A549 (cell line): ENCODE measurements around the gene ZNF774. TPM values are rescaled to one million over a fixed set of nuclear protein-coding genes. Genes with fewer than 3 reads are reported as not detected.
A peak's percentile ranks its signal among the peaks of the same experiment; 100 is the strongest.

ENCODE experiments used
- ATAC-seq, 2 experiments: fragments of 200-7000 bp in 1 of 2; fragments of >200 bp in 1 of 2; cut with Nextera tagmentation in 1 of 2; cut with Tn5 transposase in 1 of 2; 3 replicates each; pipeline versions ENCODE4 v1.8.0 to v1.9.1; 2018 to 2020; ENCODE audit warnings: mild to moderate bottlenecking in 1 of 2, moderate library complexity in 1 of 2
- CTCF ChIA-PET: fragments of 300-600 bp; sonication (Branson Sonifier 250); formaldehyde crosslinking; extraction: SDS; loops from one replicate; lab custom pipeline; 2021; ENCODE audit warnings: antibody characterized with exemption, inconsistent platforms; lab: Yijun Ruan, JAX
- POLR2A ChIA-PET: fragments of 350-600 bp; formaldehyde crosslinking; extraction: SDS; loops from one replicate; lab custom pipeline; 2021; ENCODE audit warnings: antibody characterized with exemption, inconsistent platforms; lab: Yijun Ruan, JAX
- DNase-seq, 2 experiments: peaks; one replicate each; pipeline versions ENCODE4 v3.0.0 to v3.0.0-alpha.2; 2011 to 2016; ENCODE audit warnings: low read depth in 1 of 2, low spot score in 1 of 2
- FAIRE-seq: peaks from 2 replicates; lab custom pipeline; 2011; peaks lifted over from hg19 to GRCh38; lab: Jason Lieb, UNC
- H3K27ac ChIP-seq, 2 experiments: fragments of >200 bp; sonication (Bioruptor Twin); formaldehyde crosslinking; 3 replicates each; pipeline ENCODE4 v1.5.1; 2016 to 2017
- H3K4me1 ChIP-seq: fragments of >200 bp; sonication (Bioruptor Twin); formaldehyde crosslinking; 3 replicates; pipeline ENCODE4 v1.6.1; 2016
- H3K4me2 ChIP-seq: fragments of >200 bp; sonication (Bioruptor Twin); formaldehyde crosslinking; 3 replicates; pipeline ENCODE4 v1.6.1; 2016
- H3K4me3 ChIP-seq: fragments of >200 bp; sonication (Bioruptor Twin); formaldehyde crosslinking; 3 replicates; pipeline ENCODE4 v1.5.1; 2016
- H3K9me3 ChIP-seq: fragments of >200 bp; sonication (Bioruptor Twin); formaldehyde crosslinking; 3 replicates; pipeline ENCODE4 v1.6.1; 2016
- BHLHE40 ChIP-seq: IDR thresholded peaks from 2 replicates; pipeline ENCODE4 v1.6.1; 2012; ENCODE audit warnings: low read depth, low read length, inconsistent platforms
- CBX8 ChIP-seq: fragments of 200-600 bp; sonication (generic); IDR thresholded peaks from 2 replicates; pipeline ENCODE4 v1.6.1; 2016
- CHD2 ChIP-seq: fragments of 150-350 bp; IDR thresholded peaks from 2 replicates; pipeline ENCODE4 v1.6.1; 2014; ENCODE audit warnings: low read length; ENCODE audit not compliant: partially characterized antibody
- FOSB ChIP-seq: fragments of 250-450 bp; sonication (Bioruptor Pico); IDR thresholded peaks from 2 replicates; pipeline ENCODE4 v1.5.0; 2020; ENCODE audit warnings: mild to moderate bottlenecking, moderate library complexity
- FOSL2 ChIP-seq, 2 experiments: fragments of 450-650 bp in 1 of 2; fragments of >200 bp in 1 of 2; sonication (Bioruptor Twin) in 1 of 2; formaldehyde crosslinking; IDR thresholded peaks; 2 replicates each; pipeline versions ENCODE4 v1.5.0 to v1.6.1; 2016 to 2020; ENCODE audit warnings: mild to moderate bottlenecking in 1 of 2, moderate library complexity in 1 of 2
- FOXS1 ChIP-seq: fragments of 250-450 bp; sonication (Bioruptor Pico); IDR thresholded peaks from 2 replicates; pipeline ENCODE4 v1.5.0; 2020; ENCODE audit warnings: mild to moderate bottlenecking, moderate library complexity
- HEYL ChIP-seq: fragments of 250-450 bp; sonication (Bioruptor Pico); IDR thresholded peaks from 2 replicates; pipeline ENCODE4 v1.8.0; 2021; ENCODE audit warnings: mild to moderate bottlenecking, moderate library complexity
- HMGXB4 ChIP-seq: fragments of 250-450 bp; sonication (Bioruptor Pico); IDR thresholded peaks from 2 replicates; pipeline ENCODE4 v1.5.0; 2021; ENCODE audit warnings: mild to moderate bottlenecking, moderate library complexity, borderline replicate concordance
- HOXB13 ChIP-seq: fragments of 250-450 bp; sonication (Bioruptor Pico); IDR thresholded peaks from 2 replicates; pipeline ENCODE4 v1.5.0; 2020; ENCODE audit warnings: low read depth, mild to moderate bottlenecking, moderate library complexity
- KDM5A ChIP-seq: fragments of 200-600 bp; sonication (generic); IDR thresholded peaks from 2 replicates; pipeline ENCODE4 v1.6.1; 2016; ENCODE audit warnings: antibody characterized with exemption, mild to moderate bottlenecking
- MAFK ChIP-seq: fragments of 450-650 bp; IDR thresholded peaks from 2 replicates; pipeline ENCODE4 v1.6.1; 2014; ENCODE audit not compliant: partially characterized antibody
- MAZ ChIP-seq: fragments of 150-350 bp; IDR thresholded peaks from 2 replicates; pipeline ENCODE4 v1.6.1; 2014; ENCODE audit warnings: antibody characterized with exemption, low read depth, low read length, borderline replicate concordance
- POLR2A ChIP-seq: IDR thresholded peaks from 2 replicates; pipeline ENCODE4 v1.6.1; 2012; ENCODE audit warnings: mild to moderate bottlenecking, low read length
- RARB ChIP-seq: fragments of 250-450 bp; sonication (Bioruptor Pico); IDR thresholded peaks from 2 replicates; pipeline ENCODE4 v1.8.0; 2021; ENCODE audit warnings: mild to moderate bottlenecking, moderate library complexity
- ZC3H11A ChIP-seq: fragments of 450-650 bp; IDR thresholded peaks from 2 replicates; pipeline ENCODE4 v1.6.1; 2014; ENCODE audit warnings: antibody characterized with exemption, mild to moderate bottlenecking
- ZNF302 ChIP-seq: fragments of 250-450 bp; sonication (Bioruptor Pico); IDR thresholded peaks from 2 replicates; pipeline ENCODE4 v1.9.0; 2021; ENCODE audit warnings: inconsistent platforms, mild to moderate bottlenecking, moderate library complexity
- ZSCAN20 ChIP-seq: fragments of 250-450 bp; sonication (Bioruptor Pico); IDR thresholded peaks from 2 replicates; pipeline ENCODE4 v1.8.0; 2022; ENCODE audit warnings: mild to moderate bottlenecking, moderate library complexity
- WGBS: methylation state at CpG from one replicate; pipeline ENCODE4 v1.1.6; 2017; ENCODE audit errors: missing lambda C conversion rate; 5-methylcytosine and 5-hydroxymethylcytosine counted together
- polyA plus RNA-seq, 4 experiments: library from polyadenylated mRNA; depleted of rRNA in 3 of 4; stranded (reverse); fragments of >200 nt; fragmentation: RNase III in 1 of 4; extraction: RNeasy Plus Mini Kit Qiagen cat#74134 plus additional on column Dnase treatment in 1 of 4; gene quantifications; 2 replicates in 3 of 4; 3 replicates in 1 of 4; pipeline ENCODE4 v1.2.3, GENCODE V29; 2011 to 2017
- TF ChIP-seq, protein P1 (sequence below): fragments of 200-600 bp; sonication (generic); IDR thresholded peaks from 2 replicates; pipeline ENCODE4 v1.6.1; 2016; ENCODE audit warnings: antibody characterized with exemption, mild to moderate bottlenecking, moderate library complexity

ZNF774 gene
- polyA plus RNA-seq, 2 of the 4 experiments (the other 2 are of a cell fraction): 1.2 to 1.3 TPM

DNA sequence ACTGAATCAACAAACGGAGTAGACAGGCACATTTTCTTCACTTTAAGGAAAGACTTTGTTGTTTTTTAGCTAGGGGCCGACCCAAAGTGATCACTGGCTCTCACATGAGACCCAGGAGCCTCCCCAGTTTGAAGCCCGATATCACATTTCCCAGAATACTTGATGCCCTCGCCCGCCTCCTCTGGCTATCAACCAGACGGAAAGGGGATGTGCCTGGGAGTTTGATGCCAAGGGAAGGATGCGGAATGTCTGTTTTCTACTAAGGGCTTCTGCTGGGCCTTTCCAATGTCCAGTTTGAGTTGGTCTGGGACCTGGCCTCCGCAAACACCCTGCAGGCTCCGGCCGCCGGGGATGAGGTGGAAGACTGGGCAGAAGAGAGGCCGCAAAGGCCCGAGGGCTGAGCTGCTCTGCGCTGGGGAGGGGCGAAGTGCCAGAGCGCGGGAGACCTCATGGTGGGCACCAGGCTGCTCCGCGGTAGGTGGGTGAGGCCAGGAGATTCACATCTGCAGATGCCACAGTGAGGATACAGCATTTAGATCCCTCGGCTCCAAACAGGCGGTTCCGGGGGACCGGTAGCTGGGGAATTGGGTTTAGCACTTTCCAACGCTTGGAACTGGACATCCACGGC, 491 bp upstream of the ZNF774 start:
- WGBS: 45% methylated on average over 25 of the region's 25 CpGs
- peak overlapping the region; percentile 72; the same call in 2 of the 3 replicates for H3K4me3 ChIP-seq
- H3K4me1 ChIP-seq: no peaks in the 10 kb centered on the region
- POLR2A ChIA-PET: interaction anchor here (1.5 kb wide), 1 partner anchor 36 kb away, joined by 8 read pairs; the partner anchor contains the start of gene IQGAP1
- H3K9me3 ChIP-seq: no peaks in the 10 kb centered on the region
- peak overlapping the region; percentile 81 for H3K4me2 ChIP-seq
- no peak for FAIRE-seq
- TF ChIP-seq HEYL (no peak), MAZ (no peak), KDM5A (no peak), ZC3H11A (no peak), HMGXB4 (CRISPR knock-in tag) (no peak), HOXB13 (CRISPR knock-in tag) (no peak), BHLHE40 (no peak), ZSCAN20 (CRISPR knock-in tag) (no peak), FOXS1 (CRISPR knock-in tag) (no peak), CBX8 (no peak), MAFK (no peak), FOSB (CRISPR knock-in tag) (no peak), ZNF302 (CRISPR knock-in tag) (no peak), FOSL2 (IDR thresholded peaks at IDR 0.05) (no peak), FOSL2 (CRISPR knock-in tag; IDR thresholded peaks at IDR 0.05) (no peak)
- CTCF ChIA-PET: interaction anchor here (0.8 to 6.2 kb wide), 5 partner anchors 9 to 551 kb away, joined by 3 to 35 read pairs (median 7); partner anchors contain the start of gene MAN2A2
- DNase-seq: no peak
- ATAC-seq: peak; percentile 54 to 59
- H3K27ac ChIP-seq: peak overlapping the region in 1 of 2 experiments; percentile 54; a peak in 3 of 6 replicates

- no peak for ATAC-seq
- TF ChIP-seq RARB (CRISPR knock-in tag): no peak
- TF ChIP-seq FOSL2 (IDR thresholded peaks at IDR 0.05): no peak
- no peak for TF ChIP-seq FOSL2 (CRISPR knock-in tag; IDR thresholded peaks at IDR 0.05)
- no peak for TF ChIP-seq POLR2A
- TF ChIP-seq CHD2: no peak
- TF ChIP-seq KDM5A: no peak
- TF ChIP-seq, protein P1, sequence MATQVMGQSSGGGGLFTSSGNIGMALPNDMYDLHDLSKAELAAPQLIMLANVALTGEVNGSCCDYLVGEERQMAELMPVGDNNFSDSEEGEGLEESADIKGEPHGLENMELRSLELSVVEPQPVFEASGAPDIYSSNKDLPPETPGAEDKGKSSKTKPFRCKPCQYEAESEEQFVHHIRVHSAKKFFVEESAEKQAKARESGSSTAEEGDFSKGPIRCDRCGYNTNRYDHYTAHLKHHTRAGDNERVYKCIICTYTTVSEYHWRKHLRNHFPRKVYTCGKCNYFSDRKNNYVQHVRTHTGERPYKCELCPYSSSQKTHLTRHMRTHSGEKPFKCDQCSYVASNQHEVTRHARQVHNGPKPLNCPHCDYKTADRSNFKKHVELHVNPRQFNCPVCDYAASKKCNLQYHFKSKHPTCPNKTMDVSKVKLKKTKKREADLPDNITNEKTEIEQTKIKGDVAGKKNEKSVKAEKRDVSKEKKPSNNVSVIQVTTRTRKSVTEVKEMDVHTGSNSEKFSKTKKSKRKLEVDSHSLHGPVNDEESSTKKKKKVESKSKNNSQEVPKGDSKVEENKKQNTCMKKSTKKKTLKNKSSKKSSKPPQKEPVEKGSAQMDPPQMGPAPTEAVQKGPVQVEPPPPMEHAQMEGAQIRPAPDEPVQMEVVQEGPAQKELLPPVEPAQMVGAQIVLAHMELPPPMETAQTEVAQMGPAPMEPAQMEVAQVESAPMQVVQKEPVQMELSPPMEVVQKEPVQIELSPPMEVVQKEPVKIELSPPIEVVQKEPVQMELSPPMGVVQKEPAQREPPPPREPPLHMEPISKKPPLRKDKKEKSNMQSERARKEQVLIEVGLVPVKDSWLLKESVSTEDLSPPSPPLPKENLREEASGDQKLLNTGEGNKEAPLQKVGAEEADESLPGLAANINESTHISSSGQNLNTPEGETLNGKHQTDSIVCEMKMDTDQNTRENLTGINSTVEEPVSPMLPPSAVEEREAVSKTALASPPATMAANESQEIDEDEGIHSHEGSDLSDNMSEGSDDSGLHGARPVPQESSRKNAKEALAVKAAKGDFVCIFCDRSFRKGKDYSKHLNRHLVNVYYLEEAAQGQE: no peak
- TF ChIP-seq FOSB (CRISPR knock-in tag): no peak
- TF ChIP-seq, all 56 proteins: peak for 0
- ChIA-PET POLR2A (interaction anchor here (0.9 kb wide), 1 partner anchor 33 kb away, joined by 3 read pairs; the partner anchor contains the start of gene IQGAP1), CTCF (interaction anchor here (0.9 to 6.2 kb wide), 5 partner anchors 12 to 155 kb away, joined by 3 to 35 read pairs (median 5); no protein-coding TSS in a partner anchor)
- no peak for DNase-seq
- no peak overlapping the region for H3K27ac ChIP-seq
- no peaks in the 10 kb centered on the region for H3K9me3 ChIP-seq
- FAIRE-seq: no peak
- peaks cover 7% of the 10 kb centered on the region for H3K4me1 ChIP-seq
- no peak overlapping the region for H3K4me3 ChIP-seq
- H3K4me2 ChIP-seq: no peak overlapping the region
- 95% methylated on average over 2 of the region's 2 CpGs for WGBS
These were observed 2.9 kb downstream of the ZNF774 start for GRCh38 chr15:90354986-90355385.
